HG03064 (cell line): ENCODE data around the gene INTS1.

Experiments used
- ATAC-seq: cut with Tn5 transposase; IDR thresholded peaks from one replicate; pipeline ENCODE4 v1.9.1; 2021; ENCODE audit warnings: low read depth; ENCODE audit not compliant: unreplicated experiment

The INTS1 gene

GRCh38 chr7:1511444-1512422, 7.5 kb upstream of the INTS1 start:
- no peak for ATAC-seq

DNA sequence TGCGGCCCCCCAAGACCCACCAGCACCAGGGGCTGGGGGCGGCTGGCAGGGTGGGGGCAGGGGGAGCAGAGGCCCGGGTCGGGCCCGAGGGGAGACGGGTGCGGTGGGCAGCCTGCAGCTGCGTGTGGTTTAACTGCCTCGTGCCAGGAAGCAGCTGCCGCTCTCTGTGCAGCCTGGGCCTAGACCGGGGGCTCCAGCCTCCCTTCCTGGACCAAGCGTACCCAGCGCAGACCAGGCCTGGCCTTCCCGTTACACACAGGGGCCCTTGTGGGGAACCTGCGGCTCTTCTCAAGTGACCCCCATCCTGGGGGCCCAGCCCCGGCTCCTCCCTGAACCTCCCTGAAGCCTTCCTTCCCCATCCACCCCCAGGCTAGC, 6.6 kb upstream of the INTS1 start:
- ATAC-seq, result no peak

- ATAC-seq, result no peak
Measured at GRCh38 chr7:1509226-1509625, 5.0 kb upstream of the INTS1 start.

DNA sequence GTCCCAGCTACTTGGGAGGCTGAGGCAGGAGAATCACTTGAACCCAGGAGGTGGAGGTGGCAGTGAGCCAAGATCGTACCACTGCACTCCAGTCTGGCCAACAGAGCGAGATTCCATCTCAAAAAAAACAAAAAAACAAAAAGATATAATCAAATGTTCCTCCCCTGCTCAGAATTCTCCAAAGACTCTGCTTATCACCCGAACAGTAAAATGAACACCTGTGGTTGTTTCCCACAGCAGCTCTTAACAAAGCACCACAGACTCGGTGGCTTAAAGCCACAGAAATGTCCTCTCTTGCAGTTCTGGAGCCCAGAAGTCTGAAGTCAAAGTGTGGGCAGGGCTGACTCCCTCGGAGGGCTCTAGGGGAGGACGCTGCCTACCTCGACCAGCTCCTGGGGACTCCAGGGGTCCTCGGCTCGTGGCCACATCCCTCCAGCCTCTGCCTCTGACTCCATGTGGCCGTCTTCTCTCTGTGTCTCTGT, 4.1 kb upstream of the INTS1 start:
- ATAC-seq, result no peak

GRCh38 chr7:1505731-1506550, 1.8 kb upstream of the INTS1 start:
- ATAC-seq, result no peak

- ATAC-seq, result no peak
Measured at GRCh38 chr7:1503390-1503789, 799 bp downstream of the INTS1 start.

- no peak for ATAC-seq
Measured at GRCh38 chr7:1502845-1503244, 1.3 kb downstream of the INTS1 start.

DNA sequence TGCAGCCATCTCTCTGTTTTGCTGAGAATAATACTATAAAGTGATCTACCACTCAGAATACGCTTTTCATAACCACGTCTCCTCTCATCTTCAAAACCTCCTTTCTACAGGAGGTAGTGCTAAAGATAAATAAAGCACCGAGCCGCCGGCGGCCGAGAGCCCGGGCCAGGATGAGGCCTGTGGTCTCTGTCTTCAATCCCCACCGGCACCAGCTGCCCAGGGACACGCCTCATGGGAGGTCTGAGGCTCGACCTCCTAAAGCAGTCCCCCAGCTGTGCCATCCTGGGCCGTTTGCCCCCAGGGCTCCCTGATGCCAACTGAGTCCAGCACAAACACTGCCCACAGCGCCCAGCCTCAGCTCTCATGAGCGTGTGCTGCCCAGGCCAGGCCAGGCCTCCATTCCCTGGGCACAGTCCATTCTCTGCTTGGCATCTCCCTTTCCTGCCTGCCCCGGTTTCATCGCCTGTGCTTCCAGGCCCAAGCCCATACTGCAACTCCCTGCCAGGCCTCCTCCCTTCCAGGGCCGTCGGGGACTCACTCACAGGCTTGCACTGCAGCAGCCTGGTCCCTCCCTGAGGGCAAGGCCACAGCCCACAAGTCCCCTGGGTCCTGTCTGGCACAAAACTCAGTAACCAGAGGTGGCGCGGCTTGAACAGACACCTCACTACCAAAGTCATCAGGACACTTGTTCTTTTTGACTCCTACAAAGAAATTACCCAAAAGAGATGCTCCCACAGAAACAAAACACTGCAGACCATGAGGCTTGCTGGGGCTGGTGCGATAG, 2.5 kb downstream of the INTS1 start:
- ATAC-seq, result no peak

DNA sequence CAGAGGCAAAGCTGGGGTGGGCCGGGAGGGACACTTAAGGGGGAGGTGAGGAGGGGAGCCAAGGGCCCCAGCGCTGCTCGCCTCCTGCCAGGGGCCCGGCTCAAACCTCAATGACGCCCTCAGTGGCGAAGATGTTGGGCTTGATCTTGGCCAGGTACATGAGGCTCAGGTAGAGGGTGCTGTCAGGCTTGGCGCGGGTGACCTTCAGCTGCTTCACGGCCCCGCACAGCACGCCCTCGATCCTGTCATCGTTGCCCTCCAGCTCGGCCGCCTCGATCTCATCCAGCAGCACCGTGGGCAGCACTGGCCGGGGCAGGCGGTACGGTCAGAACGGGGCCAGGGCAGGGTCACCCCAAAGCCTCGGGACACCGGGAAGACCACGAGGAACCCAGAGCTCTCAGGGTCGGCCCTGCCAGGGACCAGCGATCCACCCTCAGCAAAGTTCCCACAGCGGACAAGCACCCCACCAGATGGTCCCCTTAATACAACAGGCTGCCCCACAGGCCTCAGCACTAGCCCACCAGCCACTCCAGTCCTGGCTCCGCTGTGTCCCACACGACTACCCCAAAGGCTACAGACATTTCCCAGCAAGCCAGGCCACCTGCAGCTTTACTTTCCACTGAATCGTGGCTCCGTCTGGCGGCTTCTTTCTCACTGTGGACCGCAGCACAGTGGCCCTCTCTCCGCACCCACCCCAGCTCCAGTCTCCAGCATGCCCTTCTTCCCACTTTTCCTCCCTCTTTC, 4.0 kb downstream of the INTS1 start:
- ATAC-seq, result no peak

GRCh38 chr7:1499367-1500029, 4.7 kb downstream of the INTS1 start:
- no peak for ATAC-seq

GRCh38 chr7:1498370-1499305, 5.6 kb downstream of the INTS1 start:
- no peak for ATAC-seq

DNA sequence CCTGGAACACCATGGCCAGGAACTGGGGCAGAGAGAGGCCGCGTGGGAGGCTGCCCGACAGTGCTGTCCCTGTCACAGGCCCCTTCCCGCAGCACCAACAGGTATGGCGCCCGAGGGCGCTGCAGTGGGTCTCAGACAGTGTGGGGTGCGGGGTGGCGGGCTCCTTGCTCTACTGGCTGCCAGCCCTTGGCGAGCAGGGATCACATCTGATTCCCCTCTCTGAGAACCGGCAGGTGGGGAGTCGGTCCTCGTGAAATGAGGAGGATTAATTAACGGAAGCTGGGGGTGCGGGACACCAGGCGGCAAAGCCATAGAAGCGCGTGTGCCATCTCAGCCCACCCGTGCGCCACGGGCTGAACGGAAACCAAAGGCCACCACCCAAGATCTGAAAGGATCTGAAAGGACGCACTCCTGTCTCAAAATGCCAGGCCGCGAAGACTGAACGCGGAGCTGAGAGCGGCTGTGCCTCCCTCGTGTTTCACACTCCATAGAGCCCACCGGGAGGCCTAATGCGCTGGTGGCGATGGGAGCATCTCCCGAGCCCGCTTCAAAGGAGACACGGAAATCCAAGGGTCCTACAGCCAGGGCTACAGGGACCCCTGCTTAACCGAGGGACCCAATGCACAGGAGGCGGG, 6.8 kb downstream of the INTS1 start:
- ATAC-seq, result no peak

DNA sequence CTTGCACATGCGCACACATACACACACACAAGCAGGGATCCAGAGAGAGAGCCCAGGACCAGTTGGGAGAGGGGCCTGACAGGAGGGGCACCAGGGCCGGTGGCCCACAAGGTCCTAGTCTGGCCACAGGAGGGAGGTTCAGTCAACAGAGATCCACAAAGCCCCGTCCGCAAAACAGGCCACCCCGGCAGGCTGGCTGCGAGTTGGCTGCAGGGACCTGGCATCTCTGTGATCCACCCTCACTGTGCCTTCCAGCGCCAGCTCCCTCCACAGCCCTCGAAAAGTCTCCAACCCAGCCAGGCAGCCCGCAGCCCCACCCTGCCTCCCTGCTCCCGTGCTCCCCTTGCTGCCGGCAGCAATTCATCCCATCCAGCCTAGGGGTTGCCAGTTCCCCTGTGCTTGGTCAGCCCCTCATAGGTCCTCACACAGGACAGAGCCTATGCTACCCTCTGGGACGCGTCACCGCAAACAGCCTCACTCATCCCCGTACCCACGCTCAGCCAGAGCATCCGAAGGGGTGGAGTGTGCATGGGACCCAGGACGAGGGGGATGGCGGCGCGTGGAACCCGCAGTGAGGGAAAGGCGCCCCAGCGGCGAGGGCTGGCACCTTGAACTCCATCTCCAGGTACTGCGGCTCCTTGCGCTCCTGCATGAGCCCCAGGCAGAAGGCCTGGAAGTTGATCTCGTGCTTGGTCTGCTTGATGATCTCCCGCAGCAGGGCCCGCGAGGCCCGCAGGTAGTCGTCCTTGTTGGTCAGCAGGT, 7.5 kb downstream of the INTS1 start:
- ATAC-seq, result no peak

GRCh38 chr7:1495564-1496242, 8.5 kb downstream of the INTS1 start:
- no peak for ATAC-seq

DNA sequence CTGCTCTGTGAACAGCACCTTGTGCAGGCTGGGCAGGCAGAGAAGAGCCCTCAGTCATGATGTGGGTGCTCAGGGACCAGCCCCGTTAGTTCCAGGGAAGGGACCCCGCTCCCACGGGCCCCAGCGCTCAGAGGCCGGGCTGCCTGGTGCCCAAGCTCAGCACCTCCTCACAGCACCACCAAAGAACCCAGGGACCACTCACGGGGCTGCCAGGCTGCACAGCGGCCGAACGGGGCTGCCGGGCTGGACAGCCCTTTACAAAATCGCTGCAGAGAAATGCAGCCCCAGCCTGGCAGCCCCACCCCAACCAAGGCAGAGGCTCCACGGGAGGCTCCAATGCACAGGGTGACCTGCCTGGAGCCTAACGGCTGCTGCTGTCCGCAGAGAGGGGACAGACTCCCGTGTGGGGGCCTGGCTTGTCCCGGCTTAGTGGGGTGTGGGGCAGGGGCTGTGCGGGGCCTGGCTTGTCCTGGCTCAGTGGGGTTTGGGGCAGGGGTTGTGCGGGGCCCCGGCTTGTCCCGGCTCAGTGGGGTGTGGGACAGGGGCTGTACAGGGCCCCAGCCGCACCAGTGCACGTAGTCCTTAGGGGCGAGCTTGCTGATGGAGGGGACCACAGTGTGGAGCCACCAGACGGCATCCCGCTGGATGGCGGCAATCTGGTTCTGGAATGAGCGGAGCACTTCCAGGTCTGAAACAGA, 9.2 kb downstream of the INTS1 start:
- no peak for ATAC-seq

DNA sequence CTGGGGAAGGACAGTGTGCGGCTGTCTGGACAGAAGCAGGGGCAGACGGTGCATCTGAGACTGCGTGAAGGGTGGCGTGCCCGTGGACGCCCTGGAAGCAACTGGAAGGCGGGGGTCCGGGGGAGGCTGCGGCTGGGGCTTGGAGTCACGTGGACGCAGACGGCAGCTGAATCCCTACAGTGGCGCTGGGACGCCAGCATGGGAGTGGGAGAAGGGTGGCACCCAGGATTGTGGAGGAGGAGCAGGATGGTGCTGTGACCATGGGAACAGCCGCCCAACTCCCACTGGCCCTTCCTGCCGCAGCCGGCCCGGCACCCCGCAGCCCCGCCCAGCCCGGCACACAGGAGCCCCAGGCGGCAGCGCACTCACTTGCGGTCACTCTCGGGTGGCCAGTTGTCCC, 9.7 kb downstream of the INTS1 start:
- ATAC-seq, result no peak
